AG04449 (cell line): ENCODE data around the gene AGAP2.

Experiments used
- CTCF ChIA-PET: fragments of 350-600 bp; formaldehyde crosslinking; extraction: SDS; loops from one replicate; lab custom pipeline; 2021; ENCODE audit warnings: antibody characterized with exemption; lab: Yijun Ruan, JAX
- POLR2A ChIA-PET: fragments of 400-600, 350-600 bp; formaldehyde crosslinking; extraction: SDS; loops from one replicate; lab custom pipeline; 2020; ENCODE audit warnings: antibody characterized with exemption, inconsistent platforms; lab: Yijun Ruan, JAX
- DNase-seq: peaks from one replicate; pipeline ENCODE4 v3.0.0-alpha.2; 2010; ENCODE audit warnings: low read depth, low spot score
- H3K4me3 ChIP-seq: 2 replicates; pipeline ENCODE4 v1.5.1; 2011; ENCODE audit warnings: low read depth, mild to moderate bottlenecking, control low read depth, low read length
- CTCF ChIP-seq: IDR thresholded peaks from one replicate; pipeline ENCODE4 v1.5.1; 2011; ENCODE audit warnings: mild to moderate bottlenecking, moderate library complexity, low read length, control low read depth, inconsistent platforms; ENCODE audit not compliant: insufficient read depth; ENCODE audit errors: missing control alignments

The AGAP2 gene

GRCh38 chr12:57733928-57734327 lies 4.6 kb downstream of the AGAP2 start:
- TF ChIP-seq CTCF = no peak
- CTCF ChIA-PET = interaction anchor here (1.1 to 5.2 kb wide), 5 partner anchors 9 to 495 kb away, joined by 3 to 82 read pairs (median 11); partner anchors contain the start of genes OS9 and TSPAN31
- POLR2A ChIA-PET = no interaction called here
- no peak overlapping the region for H3K4me3 ChIP-seq
- no peak for DNase-seq

GRCh38 chr12:57732726-57733593 lies 5.6 kb downstream of the AGAP2 start:
- ChIA-PET POLR2A (interaction anchor here (0.9 kb wide), 2 partner anchors 10 to 13 kb away, joined by 3 read pairs; no protein-coding TSS in a partner anchor), CTCF (interaction anchor here (2.5 to 5.2 kb wide), 3 partner anchors 8 to 150 kb away, joined by 8 to 82 read pairs (median 17); partner anchors contain the start of gene OS9)
- H3K4me3 ChIP-seq = no peak overlapping the region
- no peak for TF ChIP-seq CTCF
- DNase-seq = no peak

GRCh38 chr12:57732270-57732669 lies 6.3 kb downstream of the AGAP2 start:
- no peak for DNase-seq
- POLR2A ChIA-PET = interaction anchor here (0.9 kb wide), 1 partner anchor 12 kb away, joined by 3 read pairs; no protein-coding TSS in a partner anchor
- CTCF ChIA-PET = interaction anchor here (2.5 to 4.3 kb wide), 2 partner anchors 39 to 149 kb away, joined by 8 to 17 read pairs; partner anchors contain the start of gene OS9
- TF ChIP-seq CTCF = no peak
- no peak overlapping the region for H3K4me3 ChIP-seq

GRCh38 chr12:57731411-57732080 lies 7.0 kb downstream of the AGAP2 start:
- no peak overlapping the region for H3K4me3 ChIP-seq
- ChIA-PET CTCF (interaction anchor here (2.5 kb wide), 1 partner anchor 148 kb away, joined by 8 read pairs; no protein-coding TSS in a partner anchor), POLR2A (no interaction called here)
- TF ChIP-seq CTCF = no peak
- DNase-seq = no peak

- no peak for TF ChIP-seq CTCF
- ChIA-PET POLR2A (no interaction called here), CTCF (no interaction called here)
- no peak for DNase-seq
- H3K4me3 ChIP-seq = no peak overlapping the region
Measured at GRCh38 chr12:57730336-57731067, 8.0 kb downstream of the AGAP2 start.
